Globus pallidus (tissue), 1 donor: ENCODE data around the gene KRTAP4-7.
"Not testable (repeated sequence)": the region's sequence is repeated elsewhere in the genome, so short reads cannot be mapped to it uniquely, and the experiment has no call there.

Experiments
- DNase-seq: peaks from one replicate; pipeline ENCODE4 v3.0.0-alpha.2; 2015; ENCODE audit warnings: low spot score

The KRTAP4-7 gene

GRCh38 chr17:41065016-41065689, 18.8 kb upstream of the KRTAP4-7 start:
- DNase-seq, result not testable (repeated sequence)

- DNase-seq, result no peak
These were observed 17.9 kb upstream of the KRTAP4-7 start, which contains the start of gene KRTAP2-4 for GRCh38 chr17:41065829-41066624. Gene KRTAP2-4 (minus strand): TSS chr17:41065879. CDS start chr17:41065845, 34 bp downstream.

DNA sequence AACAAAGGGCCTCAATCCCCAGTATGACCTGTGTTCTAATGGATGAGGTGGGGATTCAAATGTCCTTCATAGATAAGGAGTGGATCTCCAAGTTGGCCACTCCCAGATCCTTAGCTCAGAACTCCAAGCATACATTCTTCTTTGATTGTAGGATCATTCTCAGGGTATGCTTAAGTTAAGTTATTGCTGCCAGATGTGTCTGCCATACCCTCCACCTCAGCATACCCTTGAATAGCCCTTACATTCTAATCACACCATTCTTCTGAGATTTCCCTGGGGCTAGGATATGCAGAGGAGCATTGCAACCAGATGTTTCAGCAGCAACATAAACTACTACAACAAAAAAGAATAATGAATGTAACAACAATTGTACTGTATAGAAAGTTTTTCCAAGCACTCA, 16.7 kb upstream of the KRTAP4-7 start:
- DNase-seq, result no peak

DNA sequence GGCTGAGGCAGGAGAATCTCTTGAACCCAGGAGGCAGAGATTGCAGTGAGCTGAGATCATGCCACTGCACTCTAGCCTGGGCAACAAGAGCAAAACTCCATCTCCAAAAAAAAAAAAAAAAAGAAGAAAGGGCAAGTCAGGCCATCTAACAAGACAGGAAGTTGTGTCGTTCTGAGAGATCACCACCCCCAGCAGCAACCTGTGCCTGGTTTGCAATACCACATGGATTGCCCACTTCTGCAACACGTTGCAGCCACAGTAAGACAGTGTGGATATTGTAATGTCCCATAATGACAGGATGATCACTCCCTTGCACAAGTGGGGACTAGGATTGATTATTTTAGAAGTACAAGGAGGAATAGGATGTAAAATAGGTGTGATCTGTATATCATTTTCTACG, 14.9 kb upstream of the KRTAP4-7 start:
- DNase-seq, result no peak

- no peak for DNase-seq
These were observed 12.2 kb upstream of the KRTAP4-7 start for GRCh38 chr17:41071606-41072360.

- DNase-seq, result no peak
These were observed 10.3 kb upstream of the KRTAP4-7 start for GRCh38 chr17:41073676-41074075.

- no peak for DNase-seq
These were observed 7.2 kb upstream of the KRTAP4-7 start for GRCh38 chr17:41076788-41077187.

DNA sequence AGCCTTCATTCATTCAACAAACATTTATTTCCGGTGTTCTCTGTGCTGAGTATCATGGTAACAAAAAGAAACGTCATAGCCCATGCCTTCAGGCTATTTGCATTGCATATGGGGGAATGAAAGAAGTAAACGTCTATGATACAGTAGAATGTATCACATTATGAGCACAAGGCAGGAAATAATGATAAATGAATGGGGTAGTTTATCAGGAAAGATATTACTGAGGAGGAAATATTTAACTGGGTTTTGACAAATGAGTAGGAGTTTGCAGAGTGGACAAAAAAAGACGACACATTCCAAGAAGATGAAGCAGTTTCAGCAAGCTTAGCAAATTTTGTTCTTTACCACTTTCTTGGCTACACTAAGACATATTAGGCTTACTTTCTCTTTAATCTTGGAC, 1.3 kb upstream of the KRTAP4-7 start:
- DNase-seq, result no peak

- DNase-seq, result not testable (repeated sequence)
These were observed 523 bp upstream of the KRTAP4-7 start for GRCh38 chr17:41083427-41083826.

DNA sequence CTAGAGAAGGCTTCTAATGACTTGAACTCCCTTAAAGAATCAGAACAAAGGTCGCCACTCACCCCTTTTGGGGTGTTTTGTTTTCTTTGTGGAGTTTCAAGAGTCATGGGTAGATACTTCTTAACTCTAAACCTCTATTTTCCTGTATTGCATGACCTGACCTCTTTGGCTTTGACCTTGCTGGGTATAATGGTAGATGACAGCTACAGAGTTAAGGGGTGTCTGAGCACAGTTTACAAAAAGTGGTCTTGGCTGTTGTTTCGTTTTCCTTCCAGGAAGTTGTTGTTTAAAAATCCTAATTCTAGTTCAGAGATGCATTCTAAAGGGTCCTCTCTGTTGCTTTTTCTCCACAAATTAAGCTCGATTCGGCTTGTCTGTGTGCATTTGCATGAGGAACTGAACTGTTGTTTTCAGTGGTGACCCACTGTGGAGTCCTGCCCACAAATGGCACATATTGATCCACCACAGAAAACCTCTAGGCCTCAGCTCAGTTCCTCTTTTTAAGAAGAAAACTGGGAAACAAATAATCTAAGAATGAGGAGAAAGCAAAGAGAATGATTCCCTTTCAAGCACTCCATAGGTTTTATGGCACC, 4.9 kb downstream of the KRTAP4-7 start:
- DNase-seq, result not testable (repeated sequence)

DNA sequence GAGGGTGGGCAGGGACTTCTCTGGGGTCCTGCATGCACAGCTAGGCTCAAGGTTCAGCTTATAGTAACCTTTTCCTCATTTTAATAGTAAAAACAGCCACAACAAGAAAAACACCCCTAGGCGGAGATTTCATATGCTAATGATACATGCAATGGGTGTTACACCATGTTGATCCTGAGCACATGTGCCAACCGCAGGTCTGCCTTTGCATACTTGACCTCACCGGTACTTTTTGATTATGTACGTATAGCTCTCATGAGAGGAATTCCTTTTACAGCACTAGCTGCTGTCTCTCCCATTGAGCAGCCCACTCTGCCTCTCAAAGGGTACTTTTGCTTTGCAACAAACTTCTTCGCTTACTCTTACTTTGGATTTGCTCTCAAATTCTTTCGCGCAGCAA, 12.1 kb downstream of the KRTAP4-7 start:
- DNase-seq, result no peak

- no peak for DNase-seq
These were observed 14.1 kb downstream of the KRTAP4-7 start, which contains the start of gene KRTAP4-8 for GRCh38 chr17:41098042-41098441. Gene KRTAP4-8 (minus strand): TSS chr17:41098142. CDS start chr17:41098084, 58 bp downstream.

DNA sequence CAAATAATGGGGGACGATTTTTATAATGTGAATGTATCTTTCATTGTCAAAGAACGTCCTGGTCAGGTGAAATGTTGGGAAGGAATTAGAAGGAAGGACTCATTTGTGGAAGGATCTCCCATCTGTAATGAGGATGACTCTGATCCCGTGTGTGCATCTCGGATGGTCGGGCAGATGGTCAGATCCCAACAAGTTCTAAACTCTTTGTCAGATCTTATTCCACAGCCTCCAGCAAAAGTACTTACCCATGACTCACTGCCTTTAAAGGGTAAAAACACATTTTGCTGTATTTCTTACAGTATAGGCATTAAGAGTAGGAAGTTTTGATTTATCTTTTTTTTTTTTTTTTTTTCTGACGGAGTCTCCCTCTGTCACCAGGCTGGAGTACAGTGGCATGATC, 14.5 kb downstream of the KRTAP4-7 start:
- DNase-seq, result no peak

GRCh38 chr17:41099682-41100480, 15.9 kb downstream of the KRTAP4-7 start:
- DNase-seq, result not testable (repeated sequence)

- no peak for DNase-seq
These were observed 17.8 kb downstream of the KRTAP4-7 start, which contains the start of gene KRTAP4-16 for GRCh38 chr17:41101586-41102259. Gene KRTAP4-16 (minus strand): TSS chr17:41102209. CDS start chr17:41102209, 0 bp downstream.

- DNase-seq, result no peak
These were observed 19.9 kb downstream of the KRTAP4-7 start for GRCh38 chr17:41103896-41104295.

DNA sequence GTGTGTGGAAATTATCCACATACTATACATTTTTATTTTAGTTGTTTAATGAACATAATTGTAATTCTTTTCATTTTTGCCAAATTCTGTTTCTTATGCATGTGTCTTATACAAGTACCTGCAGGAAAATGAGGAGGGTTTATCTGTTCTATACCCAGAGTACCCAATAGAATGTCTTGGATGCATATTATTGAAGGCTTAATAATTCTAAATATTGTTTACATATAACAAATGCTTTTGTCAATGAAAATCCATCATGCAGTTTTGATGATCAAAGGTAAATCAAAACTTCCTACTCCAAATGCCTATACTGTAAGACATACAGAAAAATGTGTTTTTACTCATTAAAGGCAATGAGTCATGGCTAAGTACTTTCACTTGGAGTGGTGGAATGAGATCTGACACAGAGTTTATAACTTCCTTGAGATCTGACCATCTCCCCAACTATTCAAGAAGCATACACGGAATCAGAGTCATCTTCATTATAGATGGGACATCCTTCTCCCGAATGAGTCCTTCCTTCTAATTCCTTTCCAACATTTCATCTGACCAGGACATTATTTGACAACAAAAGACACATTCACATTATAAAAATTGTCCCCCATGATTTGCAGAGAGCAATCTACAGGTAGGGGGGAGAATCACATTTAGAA, 20.6 kb downstream of the KRTAP4-7 start:
- DNase-seq, result not testable (repeated sequence)

DNA sequence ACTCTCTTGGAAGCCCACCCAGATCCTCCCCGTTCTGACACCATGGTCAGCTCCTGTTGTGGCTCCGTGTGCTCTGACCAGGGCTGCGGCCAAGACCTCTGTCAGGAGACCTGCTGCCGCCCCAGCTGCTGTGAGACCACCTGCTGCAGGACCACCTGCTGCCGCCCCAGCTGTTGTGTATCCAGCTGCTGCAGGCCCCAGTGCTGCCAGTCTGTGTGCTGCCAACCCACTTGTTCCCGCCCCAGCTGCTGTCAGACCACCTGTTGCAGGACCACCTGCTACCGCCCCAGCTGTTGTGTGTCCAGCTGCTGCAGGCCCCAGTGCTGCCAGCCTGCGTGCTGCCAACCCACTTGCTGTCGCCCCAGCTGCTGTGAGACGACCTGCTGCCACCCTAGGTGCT, 21.4 kb downstream of the KRTAP4-7 start, which contains the start of gene KRTAP4-9:
Gene KRTAP4-9, plus strand, starts transcription at position 43 of the 400 bp plus-strand sequence. Its CDS starts 0 bp downstream, at position 43.
- not testable (repeated sequence) for DNase-seq

GRCh38 chr17:41107941-41108450, 24.0 kb downstream of the KRTAP4-7 start:
- DNase-seq, result no peak
